Measurements from ENCODE around the gene TEX14.

Gene TEX14

GRCh38 chr17:58568044-58568799 is 123.6 kb downstream of the TEX14 start:
- TF ChIP-seq CTCF (IDR thresholded peaks at IDR 0.05; ENCODE audit: low read length, missing control alignments) = no peak
- no peak for DNase-seq (ENCODE audit: low read depth)
- no peak overlapping the region for H3K4me3 ChIP-seq (replicated peaks; ENCODE audit: low read depth, low read length)

- no peak overlapping the region for H3K4me3 ChIP-seq (replicated peaks; ENCODE audit: low read depth, low read length)
- no peak for DNase-seq (ENCODE audit: low read depth)
- no peak for TF ChIP-seq CTCF (IDR thresholded peaks at IDR 0.05; ENCODE audit: low read length, missing control alignments)
These were observed 126.2 kb downstream of the TEX14 start for GRCh38 chr17:58565389-58566311.

GRCh38 chr17:58564971-58565370 is 126.9 kb downstream of the TEX14 start:
- DNase-seq (ENCODE audit: low read depth) = no peak
- no peak overlapping the region for H3K4me3 ChIP-seq (replicated peaks; ENCODE audit: low read depth, low read length)
- TF ChIP-seq CTCF (IDR thresholded peaks at IDR 0.05; ENCODE audit: low read length, missing control alignments) = no peak

GRCh38 chr17:58564243-58564642 is 127.6 kb downstream of the TEX14 start:
- no peak for TF ChIP-seq CTCF (IDR thresholded peaks at IDR 0.05; ENCODE audit: low read length, missing control alignments)

GRCh38 chr17:58560511-58560910 is 131.3 kb downstream of the TEX14 start:
- TF ChIP-seq CTCF (IDR thresholded peaks at IDR 0.05; ENCODE audit: low read length, missing control alignments) = no peak
- no peak for DNase-seq (ENCODE audit: low read depth)
- H3K4me3 ChIP-seq (replicated peaks; ENCODE audit: low read depth, low read length) = no peak overlapping the region

More at GRCh38 chr17:58564243-58564642, 127.6 kb downstream of the TEX14 start:
- no peak for DNase-seq (ENCODE audit: low read depth)
- no peak overlapping the region for H3K4me3 ChIP-seq (replicated peaks; ENCODE audit: low read depth, low read length)

GRCh38 chr17:58557981-58558380 is 133.9 kb downstream of the TEX14 start:
- DNase-seq (ENCODE audit: low read depth) = no peak
- H3K4me3 ChIP-seq (replicated peaks; ENCODE audit: low read depth, low read length) = no peak overlapping the region
- no peak for TF ChIP-seq CTCF (IDR thresholded peaks at IDR 0.05; ENCODE audit: low read length, missing control alignments)
